NCI-H146 treated with DMSO at 0.1 percent for 48 hours (cell line): ENCODE results near the gene KL.

Experiments
- DNase-seq: peaks from one replicate; lab custom pipeline; 2025; ENCODE audit not compliant: unreplicated experiment; lab: John Stamatoyannopoulos, UW

The KL gene

DNA sequence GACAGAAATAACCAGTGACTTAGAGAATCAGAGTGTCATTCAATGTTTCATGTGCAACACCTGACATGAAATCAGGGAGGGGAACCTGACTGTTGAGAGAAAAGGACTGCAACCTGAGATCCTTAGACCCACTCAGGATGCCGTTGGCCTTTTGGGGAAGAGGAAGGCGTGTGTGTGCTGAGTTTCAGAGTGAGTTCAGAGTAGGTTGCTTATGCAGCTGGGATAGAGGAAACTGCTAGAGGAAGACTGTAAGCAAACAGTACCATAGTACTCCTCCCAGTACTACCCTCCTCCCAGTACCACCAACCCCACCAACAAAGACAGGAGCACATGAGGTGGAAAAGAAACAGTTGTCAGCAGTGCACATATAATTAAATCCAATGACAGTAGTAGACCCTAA, 63.7 kb downstream of the KL start:
- no peak for DNase-seq

DNA sequence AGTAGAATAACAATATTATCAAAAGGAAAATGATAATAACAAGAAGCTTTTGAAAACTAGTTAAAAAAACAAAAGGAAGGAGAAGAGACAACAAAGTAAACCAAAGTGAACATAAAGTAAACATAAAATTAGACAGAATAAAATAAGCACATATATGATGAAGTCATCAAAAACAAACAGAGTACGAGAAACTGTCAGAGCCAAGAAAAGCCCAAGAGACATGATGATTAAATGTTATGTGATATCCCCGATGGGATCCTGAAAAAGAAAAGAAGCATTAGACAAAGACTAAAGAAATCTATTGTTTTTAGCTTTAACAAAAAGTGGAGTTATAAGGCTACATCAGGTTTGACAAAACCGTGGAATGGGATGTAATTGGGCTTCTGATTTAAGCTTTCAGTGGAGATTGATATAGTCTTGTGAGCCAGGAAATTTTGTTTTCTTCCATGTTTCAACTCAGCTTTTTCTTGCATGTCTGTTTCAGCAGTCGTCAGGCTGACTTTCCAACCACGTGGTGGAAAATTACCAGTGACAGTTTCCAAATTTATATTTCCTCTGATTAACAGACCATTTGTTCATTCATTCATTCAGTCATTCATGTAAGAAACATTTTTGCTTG, 64.9 kb downstream of the KL start:
- no peak for DNase-seq

DNA sequence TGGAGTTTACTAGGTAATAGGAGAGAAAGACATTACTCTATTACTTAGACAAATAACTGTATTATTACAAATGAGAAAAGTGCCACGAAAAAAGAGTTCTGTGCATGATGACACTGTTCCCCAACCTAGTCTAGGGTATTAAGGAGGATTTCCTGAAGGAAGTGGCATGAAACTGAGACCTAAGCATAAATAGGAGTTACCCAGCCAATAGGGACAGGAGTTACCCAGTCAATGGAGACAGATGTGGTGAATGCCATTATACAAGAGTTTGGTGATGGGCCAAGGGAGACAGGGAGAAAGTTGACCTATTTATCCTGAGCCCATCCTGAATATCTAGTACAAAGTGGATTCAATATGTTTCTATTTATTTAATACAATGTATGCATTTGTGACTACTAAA, 65.4 kb downstream of the KL start:
- DNase-seq: no peak

DNA sequence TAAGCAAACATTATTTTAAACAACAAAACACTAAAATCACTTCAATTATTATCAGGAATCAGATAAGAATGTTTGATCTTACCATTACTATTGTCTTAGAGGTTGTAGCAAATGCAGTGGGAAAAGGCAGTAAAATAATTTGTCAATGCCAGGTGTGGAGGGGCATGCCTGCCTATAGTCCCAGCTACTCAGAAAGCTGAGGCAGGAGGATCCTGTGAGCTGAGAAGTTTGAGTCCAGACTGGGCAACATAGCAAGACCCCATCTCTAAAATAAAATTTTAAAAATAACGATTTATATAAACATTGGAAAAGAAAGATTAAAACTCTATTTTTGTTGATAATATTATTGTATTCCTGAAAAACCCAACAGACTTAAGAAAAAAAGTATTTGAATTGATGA, 66.8 kb downstream of the KL start:
- DNase-seq: no peak

GRCh38 chr13:33087091-33087490, 70.9 kb downstream of the KL start:
- no peak for DNase-seq

DNA sequence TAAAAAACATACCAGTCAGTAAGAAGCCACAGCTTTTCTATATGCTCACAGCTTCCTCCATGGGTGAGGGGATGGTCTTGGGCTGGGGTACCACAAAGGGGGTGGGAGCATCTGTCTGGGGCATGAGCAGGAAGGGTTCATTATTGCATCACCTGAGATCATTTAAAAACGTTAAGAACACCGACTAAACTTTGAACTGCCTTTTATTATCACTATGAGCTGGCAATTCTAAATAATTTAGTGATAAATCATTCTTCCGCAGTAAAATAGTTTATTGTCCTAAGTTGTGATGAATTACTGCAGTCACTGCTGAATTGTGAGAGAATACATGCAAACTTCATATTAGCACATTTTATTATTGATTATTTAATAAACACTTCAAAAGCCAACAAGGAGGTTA, 71.6 kb downstream of the KL start:
- DNase-seq: no peak

DNA sequence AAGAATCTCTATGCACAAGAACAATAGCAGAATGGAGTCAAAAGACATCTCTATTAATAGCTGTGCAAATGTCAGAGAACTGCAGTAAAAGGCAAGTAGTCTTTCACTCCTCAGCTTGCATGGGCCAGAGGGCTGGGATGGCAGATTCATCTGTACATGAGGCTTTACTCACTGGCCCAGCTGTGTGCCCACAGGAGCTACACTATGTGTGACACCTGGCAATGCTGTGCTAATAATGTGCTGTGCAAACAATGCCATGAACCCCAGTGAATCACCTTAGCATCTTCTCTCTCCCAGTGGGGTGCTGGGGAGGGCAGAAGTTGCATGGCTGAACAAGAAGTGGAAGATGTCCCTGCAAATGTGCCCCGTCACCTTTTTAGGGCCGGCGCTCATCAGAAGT, 73.1 kb downstream of the KL start:
- no peak for DNase-seq

GRCh38 chr13:33090755-33091414, 74.7 kb downstream of the KL start:
- DNase-seq: no peak

- no peak for DNase-seq
Observed at GRCh38 chr13:33091415-33091774, 75.2 kb downstream of the KL start.

DNA sequence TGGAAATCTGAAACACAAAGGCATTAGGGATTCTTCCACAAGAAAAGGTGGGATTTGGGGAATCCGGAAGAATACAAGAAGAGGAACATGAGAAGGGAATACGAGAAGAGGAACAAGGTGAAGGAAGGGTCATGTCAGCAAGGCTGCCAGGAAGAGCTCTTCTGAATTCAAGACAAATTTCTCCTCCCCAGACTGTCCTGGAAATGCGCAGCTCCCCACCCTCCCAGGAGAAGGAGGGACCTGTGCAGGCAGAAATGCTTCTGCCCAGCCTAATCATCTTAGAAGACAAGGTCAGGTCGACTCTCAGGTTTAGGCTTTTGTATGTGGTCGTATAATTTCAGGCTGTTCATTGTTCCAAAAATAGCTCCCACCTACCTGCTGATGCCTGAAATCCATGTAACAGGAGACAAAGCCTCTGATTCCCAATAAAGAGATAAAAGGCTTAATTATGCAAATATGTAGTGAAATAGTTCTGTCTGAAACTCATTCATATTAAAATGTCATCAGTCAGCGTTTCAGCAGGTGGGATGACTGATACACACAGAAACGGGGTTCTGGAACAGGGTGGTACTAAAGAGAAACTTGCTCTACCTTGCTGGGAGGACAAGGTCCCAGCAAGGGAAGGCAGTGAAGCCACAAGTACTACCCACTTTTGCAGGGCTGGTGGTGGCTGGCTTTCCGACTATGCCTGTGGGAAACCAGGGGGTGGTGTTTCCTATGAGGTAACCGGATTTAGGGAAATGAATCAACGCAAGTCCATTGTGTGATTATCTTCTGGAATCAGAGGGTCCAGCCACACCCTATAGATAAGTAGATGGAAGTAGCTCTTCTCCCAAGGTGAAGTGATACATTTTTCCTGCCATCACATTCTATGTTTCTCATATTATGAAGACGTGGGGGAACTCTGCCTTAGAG, 76.1 kb downstream of the KL start:
- no peak for DNase-seq

- DNase-seq: no peak
Observed at GRCh38 chr13:33096886-33097605, 80.8 kb downstream of the KL start.

DNA sequence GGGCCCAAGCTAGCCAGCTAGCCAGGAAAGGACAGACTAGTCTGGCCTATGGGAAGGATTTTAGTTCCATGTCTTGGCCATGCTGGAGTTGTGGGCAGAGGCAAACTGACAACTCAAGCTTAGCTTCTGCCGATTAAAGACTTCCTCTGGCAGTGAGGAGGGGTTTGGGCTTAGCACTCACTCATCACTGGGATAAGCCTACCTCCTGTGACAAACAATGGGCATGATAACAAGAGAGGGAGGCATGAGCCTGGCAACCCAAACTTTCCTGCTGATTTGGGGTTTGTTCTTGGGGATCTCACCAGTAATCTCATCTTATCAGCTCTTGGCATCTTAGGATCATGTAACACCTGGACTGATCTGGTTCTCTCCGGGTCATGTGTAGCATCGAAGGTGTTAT, 83.6 kb downstream of the KL start:
- DNase-seq: no peak

- no peak for DNase-seq
Observed at GRCh38 chr13:33100886-33101285, 84.7 kb downstream of the KL start.

- no peak for DNase-seq
Observed at GRCh38 chr13:33101835-33102234, 85.6 kb downstream of the KL start.

GRCh38 chr13:33103457-33103856, 87.2 kb downstream of the KL start:
- no peak for DNase-seq

- DNase-seq: no peak
Observed at GRCh38 chr13:33105387-33106005, 89.3 kb downstream of the KL start.

DNA sequence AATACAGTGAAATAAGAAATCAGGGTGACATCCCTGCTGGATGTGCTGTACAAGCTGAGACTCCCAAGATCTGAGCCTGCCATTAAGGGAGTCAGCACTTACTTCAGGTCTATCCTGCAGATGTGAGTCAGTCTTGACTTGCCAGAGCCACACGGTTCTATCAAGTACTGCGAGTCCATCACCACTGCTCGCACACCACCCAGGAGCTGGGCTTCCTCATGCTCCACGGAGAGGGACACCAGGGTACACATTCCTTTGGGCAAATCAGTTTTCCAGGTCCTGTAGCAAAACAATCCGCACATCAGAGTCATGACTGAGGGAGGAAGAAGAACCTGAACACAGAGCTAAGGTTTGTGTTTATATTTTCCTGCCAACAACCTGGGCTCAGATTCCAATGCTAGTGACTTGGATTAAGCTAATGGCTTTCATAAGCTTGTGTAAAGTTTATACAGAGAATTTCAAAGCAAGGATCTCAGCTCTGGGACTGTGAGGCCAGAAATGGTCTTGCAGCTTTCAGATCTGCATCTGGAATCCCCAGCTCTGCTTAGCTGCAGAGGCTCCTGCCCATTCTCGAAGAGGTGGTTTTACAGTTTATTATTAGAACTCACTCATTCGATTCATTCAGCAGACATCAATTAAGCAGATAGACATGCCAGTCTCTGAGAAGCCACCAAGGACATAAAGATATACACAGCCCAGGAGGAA, 90.6 kb downstream of the KL start:
- no peak for DNase-seq

GRCh38 chr13:33107361-33107760, 91.1 kb downstream of the KL start:
- no peak for DNase-seq

DNA sequence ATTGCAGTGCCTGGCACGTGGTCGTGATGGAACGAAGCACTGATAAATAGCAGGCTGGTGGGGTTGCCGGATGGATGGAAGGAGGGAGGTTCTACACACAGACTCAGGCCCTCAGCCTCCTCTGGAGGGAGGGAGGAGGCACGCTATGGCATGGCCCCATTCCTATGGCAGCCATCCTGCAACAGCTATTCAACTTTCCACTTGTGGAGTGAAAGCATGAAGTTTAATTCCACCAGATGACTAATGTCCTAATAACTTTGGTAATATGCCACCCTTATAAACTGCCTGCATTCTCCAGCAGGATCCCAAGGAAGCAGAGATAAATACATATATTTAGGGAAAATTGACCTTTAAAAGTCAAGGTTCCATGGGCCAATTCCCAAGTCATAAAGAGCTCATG, 92.4 kb downstream of the KL start:
- no peak for DNase-seq

DNA sequence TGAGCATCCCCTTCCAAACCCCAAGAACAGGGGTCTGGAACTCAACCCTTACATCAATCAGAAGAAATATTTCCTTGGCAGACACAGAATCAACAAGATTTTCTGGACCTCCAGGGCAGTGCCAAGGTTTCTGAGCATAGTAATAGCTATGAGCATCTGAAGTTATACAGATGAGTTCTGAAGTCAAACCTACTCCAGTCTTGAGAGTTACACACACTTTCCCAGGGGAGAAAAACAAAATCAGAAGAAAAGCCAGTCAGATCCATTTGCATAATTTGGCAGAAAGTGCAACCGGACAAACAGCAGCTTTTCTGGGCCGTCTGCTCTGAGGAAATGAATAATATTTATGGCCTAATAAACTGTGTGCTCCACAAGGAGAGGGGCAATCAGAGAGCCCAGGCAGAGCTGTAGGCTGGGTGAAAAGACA, 93.1 kb downstream of the KL start:
- DNase-seq: no peak
